ENCODE measurements around the gene DPF3.

DPF3 gene

GRCh38 chr14:72701605-72702004 lies 192.3 kb downstream of the DPF3 start:
- Histone ChIP-seq H3K9me3 (ENCODE audit: insufficient read depth, low read length) (no peaks in the 10 kb centered on the region), H3K36me3 (ENCODE audit: low read length) (no peaks in the 10 kb centered on the region), H3F3A (ENCODE audit: insufficient read depth) (no peaks in the 10 kb centered on the region), H3K4me2 (ENCODE audit: low read depth, low read length, poor library complexity, severe bottlenecking) (no peak overlapping the region), H2AFZ (ENCODE audit: low read depth, low read length, severe bottlenecking) (no peak overlapping the region), H3K9ac (ENCODE audit: low read length) (no peak overlapping the region), H4K20me1 (ENCODE audit: low read depth, low read length) (no peaks in the 10 kb centered on the region), H3K27me3 (ENCODE audit: low read length) (no peaks in the 10 kb centered on the region), H3K4me3 (ENCODE audit: insufficient read depth, low read length, poor library complexity, severe bottlenecking) (no peak overlapping the region), H3K27ac (ENCODE audit: low read depth, low read length) (no peak overlapping the region), H3K79me2 (ENCODE audit: insufficient read depth, low read length) (no peaks in the 10 kb centered on the region), H3K9me2 (replicated peaks; ENCODE audit: insufficient read depth, low read length) (no peaks in the 10 kb centered on the region)
- no peak for TF ChIP-seq EZH2phosphoT487 (conservative IDR thresholded peaks at IDR 0.05; ENCODE audit: low read length)
- TF ChIP-seq CTCF (IDR thresholded peaks at IDR 0.05; ENCODE audit: insufficient read depth, low read length, poor library complexity, severe bottlenecking), result no peak

DNA sequence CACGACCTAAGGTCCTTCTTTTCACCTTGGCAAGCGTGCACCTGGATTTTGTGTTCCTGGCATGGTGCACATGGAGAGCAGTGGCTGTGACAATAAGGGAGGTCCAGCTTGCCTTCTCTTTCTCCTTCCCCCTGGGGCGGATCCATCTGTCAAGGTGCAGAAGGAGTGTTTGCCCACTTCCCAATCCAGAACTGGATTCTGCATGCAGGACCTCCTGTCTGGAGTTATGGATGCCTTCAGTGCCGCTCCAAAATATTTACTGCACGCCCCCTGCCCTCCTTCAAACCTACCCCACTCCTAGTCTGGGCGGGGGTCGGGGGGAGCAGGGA lies 192.7 kb downstream of the DPF3 start:
- no peaks in the 10 kb centered on the region for H4K20me1 ChIP-seq (ENCODE audit: low read depth, low read length)
- no peaks in the 10 kb centered on the region for H3K9me3 ChIP-seq (ENCODE audit: insufficient read depth, low read length)
- no peak overlapping the region for H3K9ac ChIP-seq (ENCODE audit: low read length)
- no peak for TF ChIP-seq CTCF (IDR thresholded peaks at IDR 0.05; ENCODE audit: insufficient read depth, low read length, poor library complexity, severe bottlenecking)
- H3K27ac ChIP-seq (ENCODE audit: low read depth, low read length), result no peak overlapping the region
- H3K9me2 ChIP-seq (replicated peaks; ENCODE audit: insufficient read depth, low read length), result no peaks in the 10 kb centered on the region
- H3K79me2 ChIP-seq (ENCODE audit: insufficient read depth, low read length), result no peaks in the 10 kb centered on the region
- no peak overlapping the region for H2AFZ ChIP-seq (ENCODE audit: low read depth, low read length, severe bottlenecking)
- H3K4me2 ChIP-seq (ENCODE audit: low read depth, low read length, poor library complexity, severe bottlenecking), result no peak overlapping the region
- H3K27me3 ChIP-seq (ENCODE audit: low read length), result no peaks in the 10 kb centered on the region
- no peaks in the 10 kb centered on the region for H3K36me3 ChIP-seq (ENCODE audit: low read length)
- no peaks in the 10 kb centered on the region for H3F3A ChIP-seq (ENCODE audit: insufficient read depth)
- H3K4me3 ChIP-seq (ENCODE audit: insufficient read depth, low read length, poor library complexity, severe bottlenecking), result no peak overlapping the region

DNA sequence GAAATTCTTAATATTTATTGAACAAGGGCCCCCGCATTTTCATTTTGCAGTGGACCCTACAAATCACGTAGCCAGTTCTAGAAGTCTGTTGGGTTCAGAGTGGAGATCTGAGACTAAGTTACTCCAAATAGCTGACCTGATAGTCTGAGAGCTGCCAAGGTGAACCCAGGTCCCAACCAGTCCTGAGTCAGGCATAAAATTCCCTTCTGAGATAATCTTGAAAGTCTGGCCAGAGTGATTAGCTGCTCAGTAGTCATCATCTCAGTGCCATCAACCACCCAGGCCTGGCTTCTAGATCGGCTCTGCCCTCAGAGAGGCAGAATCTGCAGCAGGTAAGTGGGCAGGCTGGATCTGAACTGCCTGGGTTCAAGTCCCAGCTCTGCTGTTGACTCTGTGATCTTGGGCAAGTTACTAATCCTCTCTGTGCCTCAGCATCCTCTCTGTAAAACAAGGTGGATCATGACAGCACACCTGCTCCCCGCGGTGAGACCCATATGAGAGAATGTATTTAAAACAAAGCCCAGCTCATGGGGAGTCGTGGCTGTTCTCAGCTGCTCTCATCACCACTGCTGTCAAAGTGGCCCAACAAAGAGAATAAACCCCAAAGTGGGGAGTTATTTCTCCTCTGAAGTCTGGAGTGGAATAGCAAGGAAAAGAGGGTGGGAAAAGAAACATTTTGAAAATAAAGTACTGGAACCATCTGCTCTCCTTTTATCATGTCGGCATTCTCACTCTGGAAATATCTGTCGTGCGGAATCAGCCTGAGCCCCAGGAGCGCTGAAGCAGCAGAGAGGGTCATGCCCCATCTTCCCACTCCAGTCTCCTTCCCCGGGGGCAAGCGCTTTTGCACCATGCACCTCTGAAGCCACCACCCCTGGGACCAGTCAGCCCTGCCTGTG lies 193.3 kb downstream of the DPF3 start:
- H2AFZ ChIP-seq (ENCODE audit: low read depth, low read length, severe bottlenecking), result no peak overlapping the region
- H3K36me3 ChIP-seq (ENCODE audit: low read length), result no peaks in the 10 kb centered on the region
- H3F3A ChIP-seq (ENCODE audit: insufficient read depth), result no peaks in the 10 kb centered on the region
- H3K9ac ChIP-seq (ENCODE audit: low read length), result no peak overlapping the region
- no peaks in the 10 kb centered on the region for H3K79me2 ChIP-seq (ENCODE audit: insufficient read depth, low read length)
- no peaks in the 10 kb centered on the region for H3K9me3 ChIP-seq (ENCODE audit: insufficient read depth, low read length)
- no peaks in the 10 kb centered on the region for H3K27me3 ChIP-seq (ENCODE audit: low read length)
- H3K4me2 ChIP-seq (ENCODE audit: low read depth, low read length, poor library complexity, severe bottlenecking), result no peak overlapping the region
- no peak overlapping the region for H3K27ac ChIP-seq (ENCODE audit: low read depth, low read length)
- H3K4me3 ChIP-seq (ENCODE audit: insufficient read depth, low read length, poor library complexity, severe bottlenecking), result no peak overlapping the region
- no peaks in the 10 kb centered on the region for H3K9me2 ChIP-seq (replicated peaks; ENCODE audit: insufficient read depth, low read length)
- no peaks in the 10 kb centered on the region for H4K20me1 ChIP-seq (ENCODE audit: low read depth, low read length)
- TF ChIP-seq EZH2phosphoT487 (conservative IDR thresholded peaks at IDR 0.05; ENCODE audit: low read length), result no peak
- no peak for TF ChIP-seq CTCF (IDR thresholded peaks at IDR 0.05; ENCODE audit: insufficient read depth, low read length, poor library complexity, severe bottlenecking)
